GM19455 (cell line): ENCODE data around the gene C2orf81.
"Not testable (repeated sequence)": the region's sequence is repeated elsewhere in the genome, so short reads cannot be mapped to it uniquely, and the experiment has no call there.

ENCODE experiments used
- ATAC-seq: cut with Tn5 transposase; IDR thresholded peaks from one replicate; pipeline ENCODE4 v1.9.1; 2021; ENCODE audit not compliant: unreplicated experiment

C2orf81 gene

GRCh38 chr2:74421221-74421870 lies at the start of gene C2orf81, which contains the start of gene WDR54:
Gene C2orf81, minus strand, starts transcription at chr2:74421619. Its CDS starts 59 bp downstream, at chr2:74421560.
Gene WDR54, plus strand, starts transcription at chr2:74421730. Its CDS starts 424 bp downstream, at chr2:74422154.
- ATAC-seq: peak; percentile 89

- not testable (repeated sequence) for ATAC-seq
Observed at GRCh38 chr2:74470742-74471141, 49.3 kb upstream of the C2orf81 start.

GRCh38 chr2:74464406-74464805 lies 43.0 kb upstream of the C2orf81 start:
- ATAC-seq: peak; percentile 1

GRCh38 chr2:74462786-74463105 lies 41.3 kb upstream of the C2orf81 start:
- no peak for ATAC-seq

GRCh38 chr2:74462054-74462785 lies 40.8 kb upstream of the C2orf81 start:
- ATAC-seq: no peak

GRCh38 chr2:74461187-74462053 lies 40.0 kb upstream of the C2orf81 start:
- no peak for ATAC-seq

- not testable (repeated sequence) for ATAC-seq
Observed at GRCh38 chr2:74460187-74460586, 38.8 kb upstream of the C2orf81 start.

GRCh38 chr2:74459503-74460118 lies 38.2 kb upstream of the C2orf81 start:
- ATAC-seq: not testable (repeated sequence)

GRCh38 chr2:74458938-74459363 lies 37.5 kb upstream of the C2orf81 start:
- no peak for ATAC-seq

GRCh38 chr2:74458132-74458937 lies 36.9 kb upstream of the C2orf81 start, which contains the start of gene WBP1:
Gene WBP1, plus strand, starts transcription at chr2:74458438. Its CDS starts 165 bp downstream, at chr2:74458603.
- ATAC-seq: peak; percentile 79

GRCh38 chr2:74457549-74458131 lies 36.2 kb upstream of the C2orf81 start:
- peak; percentile 36 for ATAC-seq

GRCh38 chr2:74457129-74457548 lies 35.7 kb upstream of the C2orf81 start:
- ATAC-seq: no peak

GRCh38 chr2:74454654-74455511 lies 33.5 kb upstream of the C2orf81 start, which contains the start of gene INO80B:
Gene INO80B, plus strand, starts transcription at chr2:74455087. Its CDS starts 30 bp downstream, at chr2:74455117.
- ATAC-seq: peak; percentile 38

GRCh38 chr2:74450570-74451190 lies 29.3 kb upstream of the C2orf81 start:
- ATAC-seq: no peak

- ATAC-seq: no peak
Observed at GRCh38 chr2:74448771-74449170, 27.4 kb upstream of the C2orf81 start.

- ATAC-seq: no peak
Observed at GRCh38 chr2:74447230-74447999, 26.0 kb upstream of the C2orf81 start.
